ENCODE results near the gene FOXI2.

Gene FOXI2

GRCh38 chr10:127743205-127743604 lies 6.2 kb downstream of the FOXI2 start:
- no peak for DNase-seq (ENCODE audit: low read depth in 2 of 2)

- no peak for DNase-seq (ENCODE audit: low read depth in 2 of 2)
Measured at GRCh38 chr10:127744956-127745355, 8.0 kb downstream of the FOXI2 start.

- DNase-seq (ENCODE audit: low read depth in 2 of 2): no peak
Measured at GRCh38 chr10:127745861-127746260, 8.9 kb downstream of the FOXI2 start.

DNA sequence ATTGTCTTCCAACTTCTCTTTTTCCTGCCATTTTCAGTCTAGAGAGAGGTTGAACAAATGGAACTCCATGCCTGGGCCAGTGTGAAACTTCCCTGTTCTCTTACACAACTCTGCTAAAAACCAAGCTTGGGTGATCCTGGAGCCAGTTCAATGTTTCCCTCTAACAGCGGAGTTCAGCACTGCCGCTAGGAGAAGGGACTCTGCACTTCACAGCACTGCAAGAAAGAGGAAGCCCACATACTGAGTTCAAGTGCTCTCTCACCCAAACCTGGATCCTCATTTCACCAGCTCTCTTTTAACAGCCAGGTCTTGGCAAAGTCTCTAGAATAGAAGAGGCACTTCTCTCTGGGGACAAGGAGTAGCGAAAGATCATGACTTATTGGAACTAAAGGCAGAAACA lies 18.8 kb downstream of the FOXI2 start:
- DNase-seq (ENCODE audit: low read depth in 2 of 2): no peak

- DNase-seq (ENCODE audit: low read depth in 2 of 2): no peak
Measured at GRCh38 chr10:127756264-127756663, 19.3 kb downstream of the FOXI2 start.

GRCh38 chr10:127757033-127757432 lies 20.0 kb downstream of the FOXI2 start:
- DNase-seq (ENCODE audit: low read depth in 2 of 2): no peak

- no peak for DNase-seq (ENCODE audit: low read depth in 2 of 2)
Measured at GRCh38 chr10:127759276-127759675, 22.3 kb downstream of the FOXI2 start.

DNA sequence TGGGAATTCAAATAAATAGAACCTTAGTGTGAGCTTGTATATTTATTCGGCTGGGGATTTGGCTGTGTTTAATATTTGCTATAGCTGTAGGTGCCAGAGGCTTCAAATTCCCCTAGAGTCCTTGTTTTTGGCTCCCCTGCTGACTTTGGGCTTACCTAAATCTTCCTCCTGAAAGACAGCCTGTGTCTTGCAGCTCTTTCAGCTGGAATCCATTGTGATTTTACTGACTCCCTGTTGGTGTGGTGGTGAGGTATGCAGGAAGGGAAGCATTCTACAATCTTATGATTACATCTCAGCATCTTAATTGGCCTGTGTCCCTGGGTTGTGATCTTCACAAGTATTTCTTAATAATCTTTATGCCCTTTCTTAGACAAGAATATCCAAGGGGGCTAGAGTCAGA lies 25.9 kb downstream of the FOXI2 start:
- no peak for DNase-seq (ENCODE audit: low read depth in 2 of 2)

- DNase-seq (ENCODE audit: low read depth in 2 of 2): no peak
Measured at GRCh38 chr10:127774766-127775559, 38.0 kb downstream of the FOXI2 start.

GRCh38 chr10:127776816-127777215 lies 39.8 kb downstream of the FOXI2 start:
- no peak for DNase-seq (ENCODE audit: low read depth in 2 of 2)

DNA sequence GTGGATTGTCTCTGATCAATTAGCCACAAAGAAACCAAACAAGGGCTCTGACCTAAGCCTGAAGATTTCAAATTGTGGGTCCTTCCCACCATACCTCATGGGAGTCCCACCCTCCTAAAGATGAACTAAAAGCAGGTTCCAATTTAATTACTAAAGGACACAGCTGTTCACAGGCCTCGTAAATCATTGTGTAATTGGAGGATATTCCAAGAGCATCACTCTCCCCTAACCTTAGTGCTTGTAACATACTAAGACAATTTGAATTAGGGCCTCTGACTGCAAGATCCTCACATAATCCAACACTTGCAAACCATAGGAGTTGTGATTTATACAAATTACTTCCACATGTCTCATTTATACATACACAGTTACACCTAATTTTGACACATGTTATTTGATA lies 44.4 kb downstream of the FOXI2 start:
- DNase-seq (ENCODE audit: low read depth in 2 of 2): no peak

- DNase-seq (ENCODE audit: low read depth in 2 of 2): no peak
Measured at GRCh38 chr10:127787873-127788272, 50.9 kb downstream of the FOXI2 start.

GRCh38 chr10:127790066-127790624 lies 53.2 kb downstream of the FOXI2 start:
- DNase-seq (ENCODE audit: low read depth in 2 of 2): no peak

All from activated CD4-positive, alpha-beta T cell treated with anti-CD3 and anti-CD28 coated beads for 24 hours (primary cell).